Mucosa of rectum (tissue), 2 donors: ENCODE results near the gene MRPS5.

ENCODE experiments used
- H3K27ac ChIP-seq, 2 donors: one replicate each; pipeline ENCODE4 v1.7.0; 2013; ENCODE audit warnings: inconsistent platforms in 2 of 2, low read depth in 2 of 2, low read length in 2 of 2
- H3K27me3 ChIP-seq, 2 donors: one replicate each; pipeline ENCODE4 v1.7.0; 2013; ENCODE audit warnings: low read length in 2 of 2; ENCODE audit not compliant: control insufficient read depth in 2 of 2, insufficient read depth in 2 of 2
- H3K36me3 ChIP-seq, 2 donors: one replicate each; pipeline ENCODE4 v1.7.0; 2013; ENCODE audit warnings: low read length in 2 of 2; ENCODE audit not compliant: control insufficient read depth in 2 of 2, insufficient read depth in 2 of 2
- H3K4me1 ChIP-seq, 2 donors: one replicate each; pipeline ENCODE4 v1.7.0; 2013; ENCODE audit warnings: low read length in 2 of 2, mild to moderate bottlenecking in 1 of 2; ENCODE audit not compliant: control insufficient read depth in 2 of 2, insufficient read depth in 2 of 2
- H3K4me3 ChIP-seq, 2 donors: one replicate each; pipeline ENCODE4 v1.7.0; 2013; ENCODE audit warnings: low read length in 2 of 2
- H3K9ac ChIP-seq, 2 donors: one replicate each; pipeline ENCODE4 v1.7.0; 2013; ENCODE audit warnings: low read length in 2 of 2, low read depth in 1 of 2, mild to moderate bottlenecking in 1 of 2
- H3K9me3 ChIP-seq, 2 donors: one replicate each; pipeline ENCODE4 v1.7.0; 2013; ENCODE audit warnings: low read length in 2 of 2; ENCODE audit not compliant: control insufficient read depth in 2 of 2
- donor health status: healthy.
- donor health status: Normal muscosa, but diverticular disease.

The MRPS5 gene

DNA sequence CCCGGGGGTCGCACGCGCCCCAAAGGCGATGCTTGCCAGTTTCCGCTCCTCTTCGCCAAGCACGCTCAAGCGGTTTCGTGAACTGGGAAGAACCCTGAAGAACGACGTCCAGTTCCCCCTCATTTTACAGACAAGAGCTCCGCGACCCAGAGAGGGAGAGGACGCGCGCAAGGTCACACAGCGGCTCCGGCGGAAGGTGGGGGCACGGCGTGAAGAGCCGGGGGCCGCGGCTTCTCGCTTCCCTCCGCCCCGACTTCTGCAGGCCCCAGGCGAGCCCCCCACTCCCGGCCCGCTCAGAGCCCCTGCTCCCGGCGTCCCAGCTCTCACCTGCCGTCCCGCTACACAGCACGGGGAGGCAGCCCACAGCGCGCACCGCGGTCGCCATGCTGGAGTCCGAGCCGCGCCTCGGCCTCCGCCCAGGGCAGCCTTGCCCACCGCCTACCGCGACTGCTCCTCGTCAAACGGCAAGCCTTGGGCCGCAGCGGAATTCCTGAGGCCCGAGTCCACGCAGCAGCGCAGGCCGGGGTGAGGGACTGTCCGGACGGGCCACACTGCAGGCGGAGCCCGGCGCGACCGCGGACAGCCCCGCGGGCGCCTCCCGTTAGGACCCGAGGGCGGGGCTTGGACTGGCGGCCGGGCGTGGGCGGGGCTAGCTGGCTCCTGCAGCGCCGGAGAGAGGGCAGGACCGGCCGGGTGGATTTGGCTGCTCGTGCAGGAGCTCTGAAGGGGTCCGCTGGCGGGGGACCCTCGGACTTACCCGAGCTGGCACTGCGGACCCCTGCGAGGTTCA, at the start of gene MRPS5:
Gene MRPS5 (minus strand): TSS at position 402 of the 790 bp plus-strand sequence. CDS start 17 bp downstream, at position 385.
- Histone ChIP-seq H3K4me1 (peaks cover 7 to 12% of the 10 kb centered on the region in 2 donors), H3K27me3 (no peaks in the 10 kb centered on the region)

GRCh38 chr2:95166065-95166763, 44.6 kb upstream of the MRPS5 start:
- Histone ChIP-seq H3K4me3 (peak overlapping the region; percentile 78 to 100), H3K4me1 (peaks cover 5 to 11% of the 10 kb centered on the region in 2 donors), H3K27me3 (no peaks in the 10 kb centered on the region), H3K36me3 (peaks cover 2 to 3% of the 10 kb centered on the region in 2 donors), H3K27ac (peak overlapping the region; percentile 30 to 95), H3K9ac (peak overlapping the region; percentile 67 to 83), H3K9me3 (no peaks in the 10 kb centered on the region)

More for the DNA sequence above, at the start of gene MRPS5:
- H3K36me3 ChIP-seq, result peaks cover 0 to 1% of the 10 kb centered on the region in 2 donors
- no peaks in the 10 kb centered on the region for H3K9me3 ChIP-seq
- H3K4me3 ChIP-seq, result peak within 1 kb of the TSS; percentile 99 to 100
- peak within 1 kb of the TSS; percentile 94 to 95 for H3K27ac ChIP-seq
- peak within 1 kb of the TSS; percentile 87 to 94 for H3K9ac ChIP-seq

GRCh38 chr2:95165371-95166064, 43.9 kb upstream of the MRPS5 start, which contains the start of gene ZNF2:
ZNF2 (plus strand) TSS chr2:95165809; CDS start chr2:95176227, 10,418 bp downstream.
- Histone ChIP-seq H3K36me3 (peaks cover 2 to 3% of the 10 kb centered on the region in 2 donors), H3K27ac (peak within 1 kb of the TSS; percentile 74 to 95), H3K27me3 (no peaks in the 10 kb centered on the region), H3K9ac (peak within 1 kb of the TSS; percentile 67 to 99), H3K9me3 (no peaks in the 10 kb centered on the region), H3K4me3 (peak within 1 kb of the TSS; percentile 78 to 100), H3K4me1 (peaks cover 5 to 11% of the 10 kb centered on the region in 2 donors)

DNA sequence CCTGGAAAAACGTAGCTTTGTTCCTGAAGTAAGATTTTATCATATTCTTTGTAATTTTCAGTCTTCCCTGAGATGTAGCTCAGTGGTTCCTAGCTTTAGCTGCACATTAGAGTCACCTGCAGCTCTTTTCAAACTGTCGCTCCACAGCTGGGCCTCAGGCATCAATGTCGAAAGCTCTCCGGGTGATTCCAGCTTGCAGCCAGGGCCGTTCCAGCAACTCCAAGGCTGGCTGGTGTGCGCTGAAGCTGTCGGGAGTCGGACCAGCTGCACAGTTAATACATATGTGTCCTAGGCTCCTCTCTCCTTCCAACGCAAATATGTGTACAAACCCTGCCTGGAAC, 43.4 kb upstream of the MRPS5 start:
- Histone ChIP-seq H3K4me1 (peaks cover 5 to 14% of the 10 kb centered on the region in 2 donors), H3K9ac (peak overlapping the region; percentile 67 to 99), H3K36me3 (peaks cover 2 to 3% of the 10 kb centered on the region in 2 donors), H3K4me3 (peak overlapping the region; percentile 78 to 100), H3K9me3 (no peaks in the 10 kb centered on the region), H3K27me3 (no peaks in the 10 kb centered on the region), H3K27ac (peak overlapping the region; percentile 74 to 95)

DNA sequence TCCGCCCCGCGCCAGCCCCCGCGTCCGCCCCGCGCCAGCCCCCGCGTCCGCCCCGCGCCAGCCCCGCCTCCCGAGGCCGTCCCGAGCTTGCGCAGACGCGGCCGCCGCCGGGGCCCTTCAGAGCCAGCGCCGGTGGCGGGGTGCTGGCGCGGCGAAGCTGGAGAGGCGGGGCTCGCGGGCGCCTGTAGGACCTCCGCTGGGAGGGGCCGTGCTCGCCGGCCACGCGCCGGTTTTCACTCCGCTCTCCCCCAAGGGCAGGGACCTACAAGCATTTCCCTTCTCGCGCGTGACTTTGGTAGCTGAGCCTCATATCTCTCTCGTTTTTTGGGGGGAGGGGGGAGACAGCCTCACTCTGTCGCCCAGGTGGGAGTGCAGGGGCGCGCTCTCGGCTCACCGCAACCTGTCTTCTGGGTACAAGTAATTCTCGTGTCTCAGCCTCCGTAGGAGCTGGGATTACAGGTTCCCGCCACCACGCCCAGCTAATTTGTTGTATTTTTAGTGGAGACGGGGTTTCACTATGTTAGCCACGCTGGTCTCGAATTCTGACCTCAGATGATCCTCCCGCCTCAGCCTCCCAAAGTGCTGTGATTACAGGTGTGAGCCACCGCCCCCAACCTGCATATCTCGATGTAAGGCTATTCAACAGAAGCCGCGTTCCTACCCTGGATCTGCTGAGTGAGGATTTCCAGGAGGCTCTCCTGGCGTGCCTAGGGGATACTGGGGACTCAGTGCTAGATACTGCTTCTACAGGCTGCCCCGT, 38.3 kb upstream of the MRPS5 start, which contains the start of gene ZNF514:
Gene ZNF514 (minus strand): TSS at position 159 of the 760 bp plus-strand sequence. CDS start 6,595 bp downstream, outside the sequence.
- Histone ChIP-seq H3K9me3 (no peaks in the 10 kb centered on the region), H3K9ac (peak within 1 kb of the TSS; percentile 77 to 80), H3K27me3 (no peaks in the 10 kb centered on the region), H3K4me3 (peak within 1 kb of the TSS; percentile 74 to 82), H3K4me1 (peaks cover 10 to 14% of the 10 kb centered on the region in 2 donors), H3K27ac (peak within 1 kb of the TSS; percentile 48 to 72), H3K36me3 (peaks cover 8 to 19% of the 10 kb centered on the region in 2 donors)

DNA sequence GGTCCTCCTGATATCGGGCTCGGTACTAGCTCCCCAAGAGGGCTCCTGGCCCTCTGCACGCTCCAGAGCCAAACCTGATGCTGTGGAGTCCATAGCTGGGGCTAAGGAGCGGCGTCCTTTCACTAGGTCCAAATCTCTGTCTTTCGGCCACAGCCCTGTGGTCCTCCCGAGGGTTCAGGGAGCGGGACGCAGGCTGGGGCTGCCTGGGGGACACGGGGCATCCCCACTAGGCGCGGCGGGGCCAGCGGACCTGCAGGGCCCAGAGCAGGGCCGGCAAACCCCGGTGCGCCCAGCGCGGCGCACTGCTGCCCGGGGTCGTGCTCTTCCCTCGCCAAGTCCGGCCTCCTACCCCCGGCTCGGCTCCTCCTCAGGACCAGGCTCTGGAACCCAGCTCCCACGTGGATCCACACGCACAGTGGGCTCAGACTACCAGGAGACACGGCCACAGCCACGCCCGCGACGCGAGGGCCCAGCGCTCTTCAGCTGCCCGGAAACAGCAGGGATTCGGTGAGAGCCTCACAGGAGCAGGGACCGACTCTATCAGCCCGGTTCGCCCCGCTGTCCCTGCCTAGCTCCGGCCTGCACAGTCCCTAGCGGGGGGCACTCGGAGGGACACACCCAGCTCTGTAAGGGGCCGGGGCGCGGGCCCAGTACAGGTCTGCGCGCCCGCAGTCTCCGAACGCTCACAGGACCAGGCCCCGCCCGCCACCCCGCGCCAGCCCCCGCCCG, 37.4 kb upstream of the MRPS5 start:
- peaks cover 13 to 26% of the 10 kb centered on the region in 2 donors for H3K36me3 ChIP-seq
- H3K9ac ChIP-seq, result peak overlapping the region; percentile 74 to 80
- H3K27me3 ChIP-seq, result no peaks in the 10 kb centered on the region
- H3K27ac ChIP-seq, result peak overlapping the region; percentile 11 to 63
- H3K9me3 ChIP-seq, result peaks cover 0 to 3% of the 10 kb centered on the region in 2 donors
- H3K4me1 ChIP-seq, result peaks cover 10 to 11% of the 10 kb centered on the region in 2 donors
- peak overlapping the region; percentile 74 to 78 for H3K4me3 ChIP-seq

GRCh38 chr2:95158441-95158840, 36.8 kb upstream of the MRPS5 start:
- no peak overlapping the region for H3K27ac ChIP-seq
- H3K27me3 ChIP-seq, result no peaks in the 10 kb centered on the region
- peaks cover 15 to 26% of the 10 kb centered on the region in 2 donors for H3K36me3 ChIP-seq
- H3K9me3 ChIP-seq, result peaks cover 0 to 3% of the 10 kb centered on the region in 2 donors
- H3K4me3 ChIP-seq, result peak overlapping the region; percentile 74 to 78
- H3K9ac ChIP-seq, result peak overlapping the region; percentile 74 to 80
- H3K4me1 ChIP-seq, result peaks cover 10 to 11% of the 10 kb centered on the region in 2 donors

GRCh38 chr2:95149397-95149984, 27.9 kb upstream of the MRPS5 start:
- Histone ChIP-seq H3K9ac (no peak overlapping the region), H3K9me3 (peaks cover 50 to 60% of the 10 kb centered on the region in 2 donors), H3K36me3 (peaks cover 43 to 49% of the 10 kb centered on the region in 2 donors), H3K4me1 (no peaks in the 10 kb centered on the region), H3K27me3 (no peaks in the 10 kb centered on the region), H3K27ac (no peak overlapping the region), H3K4me3 (no peak overlapping the region)
